SK-N-SH (cell line): ENCODE results near the gene LRRK2. TPM values are rescaled to one million over a fixed set of nuclear protein-coding genes. Genes with fewer than 3 reads are reported as not detected.

Experiments used
- CTCF ChIA-PET: fragments of 300-600, 350-600 bp; formaldehyde crosslinking; extraction: SDS; loops from one replicate; lab custom pipeline; 2021; lab: Yijun Ruan, JAX
- POLR2A ChIA-PET: fragments of 350-600 bp; sonication (Branson Sonifier 250); formaldehyde crosslinking; extraction: SDS; loops from one replicate; lab custom pipeline; 2020; ENCODE audit warnings: antibody characterized with exemption, inconsistent platforms; lab: Yijun Ruan, JAX
- DNase-seq: peaks from one replicate; pipeline ENCODE4 v3.0.0; 2012
- H2AFZ ChIP-seq: fragments of 200-600 bp; sonication (generic); 2 replicates; pipeline ENCODE4 v1.8.1; 2016; ENCODE audit warnings: antibody characterized with exemption, mild to moderate bottlenecking, low read depth
- H3F3A ChIP-seq: fragments of 200-600 bp; sonication (generic); replicated peaks from 2 replicates; pipeline ENCODE3; 2016; ENCODE audit warnings: antibody characterized with exemption, mild to moderate bottlenecking; ENCODE audit not compliant: insufficient read depth
- H3K27ac ChIP-seq, 2 experiments: fragments of 200-500 bp in 1 of 2; fragments of 200-600 bp in 1 of 2; sonication (Bioruptor generic) in 1 of 2; sonication (generic), shearing (Covaris generic) in 1 of 2; 2 replicates each; pipeline versions ENCODE4 v1.5.1 to v1.6.1; 2014 to 2016; ENCODE audit warnings: low read depth in 2 of 2, inconsistent platforms in 1 of 2, low read length in 1 of 2, mild to moderate bottlenecking in 1 of 2, mixed read lengths in 1 of 2
- H3K27me3 ChIP-seq: fragments of 200-600 bp; sonication (generic), shearing (Covaris generic); 2 replicates; pipeline ENCODE4 v1.6.1; 2016; ENCODE audit warnings: mixed run types; ENCODE audit not compliant: insufficient read depth
- H3K36me3 ChIP-seq, 2 experiments: fragments of 200-500 bp in 1 of 2; fragments of 200-600 bp in 1 of 2; sonication (Bioruptor generic) in 1 of 2; sonication (generic) in 1 of 2; replicated peaks in 1 of 2; 2 replicates each; pipeline versions ENCODE3 to v1.5.1; 2014 to 2016; ENCODE audit warnings: low read length in 1 of 2, mild to moderate bottlenecking in 1 of 2; ENCODE audit not compliant: insufficient read depth in 2 of 2, control insufficient read depth in 1 of 2
- H3K4me1 ChIP-seq, 2 experiments: fragments of 200-500 bp in 1 of 2; fragments of 200-600 bp in 1 of 2; sonication (Bioruptor generic) in 1 of 2; sonication (generic), shearing (Covaris generic) in 1 of 2; 2 replicates each; pipeline versions ENCODE4 v1.5.1 to v1.6.1; 2014 to 2016; ENCODE audit warnings: low read depth in 1 of 2, low read length in 1 of 2, mixed run types in 1 of 2; ENCODE audit not compliant: insufficient read depth in 2 of 2, control insufficient read depth in 1 of 2
- H3K4me2 ChIP-seq: fragments of 200-600 bp; sonication (generic), shearing (Covaris generic); 2 replicates; pipeline ENCODE4 v1.6.1; 2017; ENCODE audit warnings: mixed run types
- H3K4me3 ChIP-seq, 2 experiments: fragments of 200-500 bp in 1 of 2; fragments of 200-600 bp in 1 of 2; sonication (Bioruptor generic) in 1 of 2; sonication (generic), shearing (Covaris generic) in 1 of 2; 2 replicates each; pipeline versions ENCODE4 v1.5.1 to v1.8.1; 2014 to 2016; ENCODE audit warnings: low read depth in 2 of 2, inconsistent platforms in 1 of 2, low read length in 1 of 2, mild to moderate bottlenecking in 1 of 2, mixed read lengths in 1 of 2, moderate library complexity in 1 of 2
- H3K79me2 ChIP-seq: fragments of 200-600 bp; sonication (generic); 2 replicates; pipeline ENCODE4 v1.8.1; 2017; ENCODE audit warnings: mild to moderate bottlenecking; ENCODE audit not compliant: insufficient read depth
- H3K9ac ChIP-seq: fragments of 200-600 bp; sonication (generic); 2 replicates; pipeline ENCODE4 v1.6.1; 2017; ENCODE audit warnings: mixed run types
- H3K9me2 ChIP-seq: fragments of 200-600 bp; sonication (generic); 2 replicates; pipeline ENCODE4 v1.6.1; 2017; ENCODE audit warnings: mixed run types
- H3K9me3 ChIP-seq: fragments of 200-600 bp; sonication (generic); 2 replicates; pipeline ENCODE4 v1.6.1; 2017; ENCODE audit warnings: mixed run types, mild to moderate bottlenecking, moderate library complexity
- H4K20me1 ChIP-seq: fragments of 200-600 bp; sonication (generic); 2 replicates; pipeline ENCODE4 v1.6.1; 2017; ENCODE audit warnings: mild to moderate bottlenecking, mixed run types; ENCODE audit not compliant: insufficient read depth
- ELF1 ChIP-seq: IDR thresholded peaks from 2 replicates; pipeline ENCODE4 v1.4.0; 2012
- EP300 ChIP-seq, 2 experiments: IDR thresholded peaks; 2 replicates each; pipeline versions ENCODE4 v1.4.0 to v1.6.1; 2012; ENCODE audit warnings: borderline replicate concordance in 1 of 2, low read depth in 1 of 2, low read length in 1 of 2
- FOXM1 ChIP-seq: IDR thresholded peaks from 2 replicates; pipeline ENCODE4 v1.4.0; 2012; ENCODE audit warnings: low read depth, mild to moderate bottlenecking
- GABPA ChIP-seq: IDR thresholded peaks from 2 replicates; pipeline ENCODE4 v1.4.0; 2012; ENCODE audit warnings: low read depth, mild to moderate bottlenecking
- RAD21 ChIP-seq: IDR thresholded peaks from 2 replicates; pipeline ENCODE4 v1.6.1; 2012; ENCODE audit warnings: mild to moderate bottlenecking, low read length
- RCOR1 ChIP-seq: fragments of 150-350 bp; IDR thresholded peaks from 2 replicates; pipeline ENCODE4 v1.6.1; 2017; ENCODE audit warnings: antibody characterized with exemption, low read length
- RFX5 ChIP-seq: IDR thresholded peaks from 2 replicates; pipeline ENCODE4 v1.6.1; 2012; ENCODE audit warnings: mild to moderate bottlenecking, improper control_type of control experiment, low read length
- RXRA ChIP-seq: IDR thresholded peaks from 2 replicates; pipeline ENCODE4 v1.4.0; 2012; ENCODE audit warnings: low read depth, mild to moderate bottlenecking, borderline replicate concordance
- SMC3 ChIP-seq: IDR thresholded peaks from 2 replicates; pipeline ENCODE4 v1.6.1; 2012; ENCODE audit warnings: low read depth, low read length, improper control_type of control experiment
- TAF1 ChIP-seq: IDR thresholded peaks from 2 replicates; pipeline ENCODE4 v1.6.1; 2012; ENCODE audit warnings: low read depth, mild to moderate bottlenecking, low read length, moderate library complexity, borderline replicate concordance
- TCF12 ChIP-seq: IDR thresholded peaks from 2 replicates; pipeline ENCODE4 v1.4.0; 2012
- YY1 ChIP-seq: IDR thresholded peaks from 2 replicates; pipeline ENCODE4 v1.4.0; 2012; ENCODE audit warnings: low read depth, mild to moderate bottlenecking
- WGBS: methylation state at CpG from one replicate; pipeline ENCODE4 v1.1.6; 2017; ENCODE audit warnings: low lambda C conversion rate; 5-methylcytosine and 5-hydroxymethylcytosine counted together
- polyA plus RNA-seq, 3 experiments: library from polyadenylated mRNA; depleted of rRNA; stranded (reverse); fragments of >200 nt; gene quantifications; 2 replicates each; pipeline ENCODE4 v1.2.3, GENCODE V29; 2012
- TF ChIP-seq, protein P1 (sequence below): IDR thresholded peaks from 2 replicates; pipeline ENCODE4 v1.6.1; 2012; ENCODE audit warnings: mild to moderate bottlenecking, low read depth, low read length, moderate library complexity
- TF ChIP-seq, protein P2 (sequence below): fragments of 200-600 bp; sonication (generic); IDR thresholded peaks from 2 replicates; pipeline ENCODE4 v1.6.1; 2017; ENCODE audit warnings: antibody characterized with exemption, mild to moderate bottlenecking, moderate library complexity

Gene LRRK2
- polyA plus RNA-seq, 1 of the 3 experiments (the other 2 are of a cell fraction): 0.08 TPM

DNA sequence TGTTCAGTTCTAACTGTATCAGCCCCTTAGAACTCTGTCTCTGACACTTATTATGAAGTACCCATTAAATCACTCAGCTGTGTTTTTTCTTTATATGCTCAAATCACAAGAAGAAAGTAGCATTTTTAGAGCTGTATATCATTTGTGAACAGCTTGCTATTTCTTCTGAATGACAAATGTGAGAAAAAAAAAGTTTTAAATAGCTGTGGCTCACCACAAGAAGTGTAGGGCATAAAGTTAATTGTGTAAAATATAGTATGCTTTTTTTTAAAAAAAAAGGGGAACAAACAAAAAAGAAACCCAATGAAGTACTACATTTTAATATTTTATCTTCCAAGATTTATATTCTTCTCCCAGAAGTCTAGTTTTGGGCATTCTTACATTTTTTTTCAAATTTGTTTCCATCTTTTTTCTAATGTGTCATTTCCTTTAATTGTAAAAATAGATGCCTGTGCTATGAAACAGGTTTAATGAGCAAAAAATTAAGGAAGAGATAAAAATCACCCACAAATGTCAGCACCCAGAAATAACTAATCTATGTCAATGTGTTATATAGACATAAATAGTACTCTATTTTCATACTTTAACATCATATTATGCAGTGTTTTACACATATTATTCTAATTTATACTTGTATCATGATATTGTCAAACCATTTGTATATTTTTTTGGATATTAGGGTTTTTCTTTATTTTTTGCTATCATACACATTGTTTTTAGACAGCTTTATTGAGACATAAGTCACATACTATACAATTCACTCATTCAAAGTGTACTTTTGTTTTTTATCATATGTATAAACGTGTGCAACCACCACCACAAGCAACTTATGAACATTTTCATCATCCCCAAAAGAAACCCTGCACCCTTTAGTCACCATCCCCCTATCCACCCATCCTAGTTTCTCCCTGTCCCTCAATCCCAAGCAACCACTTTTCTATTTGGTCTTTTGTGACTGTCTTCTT is 22.4 kb upstream of the LRRK2 start:
- Histone ChIP-seq H3K36me3 (no peaks in the 10 kb centered on the region), H3K9me2 (no peaks in the 10 kb centered on the region), H3F3A (no peaks in the 10 kb centered on the region), H3K4me3 (no peak overlapping the region), H3K27ac (no peak overlapping the region), H3K79me2 (no peaks in the 10 kb centered on the region), H2AFZ (no peak overlapping the region), H3K9me3 (no peaks in the 10 kb centered on the region), H4K20me1 (no peaks in the 10 kb centered on the region), H3K9ac (no peak overlapping the region), H3K4me2 (no peak overlapping the region), H3K4me1 (no peaks in the 10 kb centered on the region), H3K27me3 (no peaks in the 10 kb centered on the region)
- ChIA-PET CTCF (interaction anchor here (0.6 to 1.4 kb wide), 2 partner anchors 9 to 158 kb away, joined by 3 read pairs; no protein-coding TSS in a partner anchor), POLR2A (no interaction called here)
- TF ChIP-seq ELF1 (no peak), RAD21 (no peak)
- WGBS: 15% methylated on average over 1 of the region's 1 CpG
- no peak for DNase-seq

DNA sequence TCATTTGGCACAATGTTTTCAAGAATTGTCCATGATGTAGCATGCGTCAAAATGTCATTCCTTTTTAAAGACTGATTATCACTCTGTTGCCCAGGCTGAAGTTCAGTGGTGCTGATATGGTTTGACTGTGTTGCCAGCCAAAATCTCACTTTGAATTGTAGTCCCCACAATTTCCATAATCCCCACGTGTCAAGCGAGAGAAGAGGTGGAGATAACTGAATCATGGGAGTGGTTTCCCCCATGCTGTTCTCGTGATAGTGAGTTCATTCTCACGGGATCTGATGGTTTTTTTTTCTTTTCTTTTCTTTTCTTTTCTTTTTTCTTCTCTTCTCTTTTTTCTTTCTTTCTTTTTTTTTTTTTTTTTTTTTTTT is 21.8 kb upstream of the LRRK2 start:
- CTCF ChIA-PET: no interaction called here

DNA sequence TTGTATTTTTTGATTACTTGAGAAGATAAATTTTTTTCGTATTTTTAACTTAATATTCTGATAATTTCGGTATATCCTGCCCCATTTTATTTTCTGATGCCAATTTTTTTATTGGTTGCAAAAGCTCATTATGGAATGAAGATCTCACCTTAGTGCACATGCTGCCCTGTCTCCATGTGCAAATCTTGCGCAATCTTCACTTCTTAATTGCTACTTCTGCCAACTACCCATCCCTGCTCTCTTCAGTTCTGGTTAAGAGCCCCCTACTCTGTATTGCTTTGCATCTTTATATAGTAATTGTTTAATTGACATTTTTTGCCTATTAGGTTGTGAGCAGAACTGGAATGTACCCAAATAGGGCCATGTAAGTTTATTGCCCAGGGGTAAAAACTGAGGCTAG is 20.5 kb upstream of the LRRK2 start:
- H3F3A ChIP-seq: no peaks in the 10 kb centered on the region
- POLR2A ChIA-PET: no interaction called here
- TF ChIP-seq, protein P1, sequence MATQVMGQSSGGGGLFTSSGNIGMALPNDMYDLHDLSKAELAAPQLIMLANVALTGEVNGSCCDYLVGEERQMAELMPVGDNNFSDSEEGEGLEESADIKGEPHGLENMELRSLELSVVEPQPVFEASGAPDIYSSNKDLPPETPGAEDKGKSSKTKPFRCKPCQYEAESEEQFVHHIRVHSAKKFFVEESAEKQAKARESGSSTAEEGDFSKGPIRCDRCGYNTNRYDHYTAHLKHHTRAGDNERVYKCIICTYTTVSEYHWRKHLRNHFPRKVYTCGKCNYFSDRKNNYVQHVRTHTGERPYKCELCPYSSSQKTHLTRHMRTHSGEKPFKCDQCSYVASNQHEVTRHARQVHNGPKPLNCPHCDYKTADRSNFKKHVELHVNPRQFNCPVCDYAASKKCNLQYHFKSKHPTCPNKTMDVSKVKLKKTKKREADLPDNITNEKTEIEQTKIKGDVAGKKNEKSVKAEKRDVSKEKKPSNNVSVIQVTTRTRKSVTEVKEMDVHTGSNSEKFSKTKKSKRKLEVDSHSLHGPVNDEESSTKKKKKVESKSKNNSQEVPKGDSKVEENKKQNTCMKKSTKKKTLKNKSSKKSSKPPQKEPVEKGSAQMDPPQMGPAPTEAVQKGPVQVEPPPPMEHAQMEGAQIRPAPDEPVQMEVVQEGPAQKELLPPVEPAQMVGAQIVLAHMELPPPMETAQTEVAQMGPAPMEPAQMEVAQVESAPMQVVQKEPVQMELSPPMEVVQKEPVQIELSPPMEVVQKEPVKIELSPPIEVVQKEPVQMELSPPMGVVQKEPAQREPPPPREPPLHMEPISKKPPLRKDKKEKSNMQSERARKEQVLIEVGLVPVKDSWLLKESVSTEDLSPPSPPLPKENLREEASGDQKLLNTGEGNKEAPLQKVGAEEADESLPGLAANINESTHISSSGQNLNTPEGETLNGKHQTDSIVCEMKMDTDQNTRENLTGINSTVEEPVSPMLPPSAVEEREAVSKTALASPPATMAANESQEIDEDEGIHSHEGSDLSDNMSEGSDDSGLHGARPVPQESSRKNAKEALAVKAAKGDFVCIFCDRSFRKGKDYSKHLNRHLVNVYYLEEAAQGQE: no peak
- TF ChIP-seq TAF1: no peak
- no peak for TF ChIP-seq TCF12
- no peak for TF ChIP-seq EP300 (IDR thresholded peaks at IDR 0.05; ENCODE audit: borderline replicate concordance in 1 of 2, low read depth in 1 of 2, low read length in 1 of 2)
- no peak for TF ChIP-seq RXRA
- TF ChIP-seq RCOR1: no peak
- TF ChIP-seq GABPA: no peak
- TF ChIP-seq FOXM1: no peak
- no peak for TF ChIP-seq RFX5
- TF ChIP-seq YY1: no peak

More for the DNA sequence above, 21.8 kb upstream of the LRRK2 start:
- no peaks in the 10 kb centered on the region for H4K20me1 ChIP-seq
- H3K9me3 ChIP-seq: no peaks in the 10 kb centered on the region
- POLR2A ChIA-PET: no interaction called here
- no peaks in the 10 kb centered on the region for H3K79me2 ChIP-seq
- DNase-seq: no peak
- H3K4me3 ChIP-seq: no peak overlapping the region
- H3K4me2 ChIP-seq: no peak overlapping the region
- H3F3A ChIP-seq: no peaks in the 10 kb centered on the region
- H3K9me2 ChIP-seq: no peaks in the 10 kb centered on the region
- no peak overlapping the region for H3K27ac ChIP-seq
- H3K27me3 ChIP-seq: no peaks in the 10 kb centered on the region
- TF ChIP-seq, protein P2, sequence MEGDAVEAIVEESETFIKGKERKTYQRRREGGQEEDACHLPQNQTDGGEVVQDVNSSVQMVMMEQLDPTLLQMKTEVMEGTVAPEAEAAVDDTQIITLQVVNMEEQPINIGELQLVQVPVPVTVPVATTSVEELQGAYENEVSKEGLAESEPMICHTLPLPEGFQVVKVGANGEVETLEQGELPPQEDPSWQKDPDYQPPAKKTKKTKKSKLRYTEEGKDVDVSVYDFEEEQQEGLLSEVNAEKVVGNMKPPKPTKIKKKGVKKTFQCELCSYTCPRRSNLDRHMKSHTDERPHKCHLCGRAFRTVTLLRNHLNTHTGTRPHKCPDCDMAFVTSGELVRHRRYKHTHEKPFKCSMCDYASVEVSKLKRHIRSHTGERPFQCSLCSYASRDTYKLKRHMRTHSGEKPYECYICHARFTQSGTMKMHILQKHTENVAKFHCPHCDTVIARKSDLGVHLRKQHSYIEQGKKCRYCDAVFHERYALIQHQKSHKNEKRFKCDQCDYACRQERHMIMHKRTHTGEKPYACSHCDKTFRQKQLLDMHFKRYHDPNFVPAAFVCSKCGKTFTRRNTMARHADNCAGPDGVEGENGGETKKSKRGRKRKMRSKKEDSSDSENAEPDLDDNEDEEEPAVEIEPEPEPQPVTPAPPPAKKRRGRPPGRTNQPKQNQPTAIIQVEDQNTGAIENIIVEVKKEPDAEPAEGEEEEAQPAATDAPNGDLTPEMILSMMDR: no peak
- TF ChIP-seq RAD21 (no peak), YY1 (no peak), SMC3 (no peak)
- TF ChIP-seq, all 33 proteins: peak for 0
- H3K4me1 ChIP-seq: no peaks in the 10 kb centered on the region
- no peaks in the 10 kb centered on the region for H3K36me3 ChIP-seq
- 56% methylated on average over 5 of the region's 5 CpGs for WGBS
- no peak overlapping the region for H2AFZ ChIP-seq
- H3K9ac ChIP-seq: no peak overlapping the region

More for the DNA sequence above, 20.5 kb upstream of the LRRK2 start:
- Histone ChIP-seq H3K9me3 (no peaks in the 10 kb centered on the region), H3K4me1 (no peaks in the 10 kb centered on the region), H4K20me1 (no peaks in the 10 kb centered on the region), H3K9ac (no peak overlapping the region), H3K27ac (no peak overlapping the region), H3K9me2 (no peaks in the 10 kb centered on the region), H3K27me3 (no peaks in the 10 kb centered on the region), H3K36me3 (no peaks in the 10 kb centered on the region), H3K4me2 (no peak overlapping the region), H3K79me2 (no peaks in the 10 kb centered on the region), H2AFZ (no peak overlapping the region), H3K4me3 (no peak overlapping the region)
- no peak for DNase-seq
- 36% methylated on average over 3 of the region's 3 CpGs for WGBS
- CTCF ChIA-PET: interaction anchor here (0.6 to 1.1 kb wide), 2 partner anchors 18 to 20 kb away, joined by 3 read pairs; no protein-coding TSS in a partner anchor
